ENCODE measurements around the gene SEPHS1. TPM values are rescaled to one million over a fixed set of nuclear protein-coding genes. Genes with fewer than 3 reads are reported as not detected.

The SEPHS1 gene
- total and polyA plus RNA-seq, 2 of the 8 experiments (the other 6 are each of a cell fraction or from before 2014, with no cell fraction given) = 270 to 683 TPM

DNA sequence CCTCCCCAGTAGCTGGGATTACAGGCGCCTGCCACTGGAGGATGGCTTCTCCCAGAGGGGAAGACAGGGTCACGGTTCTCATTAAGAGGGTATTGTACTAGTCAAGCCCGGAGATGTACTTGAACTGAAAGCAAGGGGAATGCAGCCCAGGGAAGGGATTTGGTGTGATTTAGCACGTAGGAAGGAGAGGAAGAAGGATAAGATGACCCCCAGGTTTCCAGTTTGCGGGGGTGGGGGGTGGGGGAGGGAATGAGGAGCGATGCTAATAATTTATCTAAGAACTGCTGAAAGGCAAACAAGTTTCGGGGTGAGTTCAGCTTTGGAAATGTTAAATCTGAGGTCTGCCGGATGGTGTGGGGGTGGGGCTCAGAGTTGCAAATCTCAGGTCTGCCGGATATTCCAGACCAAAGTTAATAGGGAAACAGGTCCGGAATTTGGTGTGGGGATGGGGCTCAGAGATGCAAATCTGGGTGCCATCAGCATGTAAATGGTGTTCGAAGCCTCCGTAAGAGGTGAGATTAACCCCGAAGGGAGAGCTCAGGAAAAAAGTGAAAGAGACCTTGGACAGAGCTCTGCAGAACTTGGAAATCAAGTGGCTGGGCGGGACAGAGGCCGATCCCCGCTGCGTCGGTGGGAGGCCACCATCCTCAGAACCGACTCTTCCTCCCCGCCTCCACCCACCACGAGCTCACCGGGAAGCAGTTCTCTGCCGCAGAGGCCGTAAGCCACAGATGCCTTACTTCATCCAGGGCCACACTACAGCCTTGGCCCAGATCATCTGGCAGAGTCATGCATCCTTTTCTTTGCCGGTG, 1.6 kb upstream of the SEPHS1 start:
- peak overlapping the region; percentile 97 for H4K5ac ChIP-seq (ENCODE audit: insufficient read length, low read depth, low read length)
- ChIA-PET POLR2A (ENCODE audit: partially characterized antibody) (interaction anchor here (0.6 to 7.2 kb wide), 52 partner anchors 7 to 1488 kb away, joined by 3 to 92 read pairs (median 5); partner anchors contain the start of genes CDNF, HSPA14, MCM10 and MSANTD7), CTCF (ENCODE audit: partially characterized antibody) (interaction anchor here (0.6 to 5.0 kb wide), 9 partner anchors 13 to 332 kb away, joined by 3 to 26 read pairs (median 5); no protein-coding TSS in a partner anchor)
- H2BK20ac ChIP-seq (ENCODE audit: low read length) = peak overlapping the region; percentile 2; the same call in 1 of the 2 replicates
- H3K56ac ChIP-seq (replicated peaks; ENCODE audit: insufficient read length, low read depth, low read length) = peak overlapping the region; percentile 99
- FAIRE-seq = peak; percentile 93
- peak overlapping the region; percentile 99 for H2BK120ac ChIP-seq (replicated peaks; ENCODE audit: low read depth, low read length)
- no peaks in the 10 kb centered on the region for H3K79me1 ChIP-seq (ENCODE audit: low read depth, low read length)
- H3K27ac ChIP-seq (ENCODE audit: low read depth, low read length) = peak overlapping the region; percentile 96
- H3K9ac ChIP-seq (replicated peaks in 1 of 4; ENCODE audit: extremely low read depth in 1 of 4, low read depth in 3 of 4, low read length in 3 of 4) = peak overlapping the region in 3 of 4 experiments; percentile 77 to 85 (median 77); a peak in 6 of 7 replicates
- peak overlapping the region; percentile 65 to 87 (median 78) for H3K4me3 ChIP-seq (ENCODE audit: extremely low read depth in 1 of 4, insufficient read depth in 2 of 4, low read depth in 3 of 4, low read length in 4 of 4)
- no peak overlapping the region for H2BK15ac ChIP-seq (ENCODE audit: low read length)
- peak overlapping the region; percentile 99 for H2BK12ac ChIP-seq (ENCODE audit: low read depth, low read length)
- H3K9me3 ChIP-seq (ENCODE audit: insufficient read depth in 2 of 2, low read depth in 1 of 2, low read length in 1 of 2) = no peaks in the 10 kb centered on the region
- peaks cover 18 to 25% of the 10 kb centered on the region in 2 experiments for H3K79me2 ChIP-seq (ENCODE audit: control insufficient read depth in 1 of 2, insufficient read depth in 2 of 2, low read length in 2 of 2)
- H3K4me1 ChIP-seq (replicated peaks in 1 of 4; ENCODE audit: control insufficient read depth in 3 of 4, insufficient read depth in 4 of 4, low read length in 3 of 4) = peaks cover 14 to 40% (median 26%) of the 10 kb centered on the region in 4 experiments
- no peak overlapping the region for H3K23ac ChIP-seq (ENCODE audit: insufficient read length)
- no peaks in the 10 kb centered on the region for H3K27me3 ChIP-seq (replicated peaks in 1 of 4; ENCODE audit: control insufficient read depth in 3 of 4, extremely low read depth in 1 of 4, insufficient read depth in 3 of 4, low read length in 3 of 4)
- H3K18ac ChIP-seq (ENCODE audit: extremely low read depth, low read length) = peak overlapping the region; percentile 88
- H4K91ac ChIP-seq (replicated peaks; ENCODE audit: insufficient read length, low read length) = peak overlapping the region; percentile 77
- peaks cover 21% of the 10 kb centered on the region for H3K23me2 ChIP-seq (ENCODE audit: low read depth, low read length)
- H3K14ac ChIP-seq (ENCODE audit: insufficient read length) = peak overlapping the region; percentile 78
- peaks cover 0 to 6% (median 0%) of the 10 kb centered on the region in 4 experiments; a peak in 1 of 8 replicates for H3K36me3 ChIP-seq (ENCODE audit: control insufficient read depth in 2 of 4, insufficient read depth in 4 of 4, low read length in 3 of 4)
- no peak overlapping the region for H2AFZ ChIP-seq (ENCODE audit: low read length)
- peak overlapping the region; percentile 97 to 99 for H3K4me2 ChIP-seq (ENCODE audit: insufficient read depth in 1 of 2, low read depth in 2 of 2, low read length in 2 of 2)
- H2AK5ac ChIP-seq (ENCODE audit: low read depth, low read length) = peak overlapping the region; percentile 96
- H2BK5ac ChIP-seq (ENCODE audit: low read depth, low read length) = peak overlapping the region; percentile 99
- H3K4ac ChIP-seq (replicated peaks; ENCODE audit: insufficient read length, low read depth, low read length) = peak overlapping the region; percentile 98
- H4K8ac ChIP-seq (ENCODE audit: extremely low read depth, insufficient read depth, low read length) = peak overlapping the region; percentile 94; the same call in 1 of the 2 replicates
- peak; percentile 87 to 97 for DNase-seq (ENCODE audit: low read depth in 1 of 2, low spot score in 2 of 2)
- WGBS, 2 experiments (ENCODE audit: extremely low coverage in 1 of 2, insufficient coverage in 1 of 2, insufficient read length in 1 of 2, insufficient replicate concordance in 2 of 2, low coverage in 1 of 2, low lambda C conversion rate in 2 of 2, missing lambda C conversion rate in 1 of 2) = 1% methylated on average over 22 of the region's 25 CpGs; no CpG with 5 or more reads in 1 of the 2 experiments
- H4K20me1 ChIP-seq (replicated peaks in 1 of 2; ENCODE audit: control insufficient read depth in 1 of 2, insufficient read depth in 2 of 2, low read length in 2 of 2) = peaks cover 0 to 4% of the 10 kb centered on the region in 2 experiments
- TF ChIP-seq RAD21 (IDR thresholded peaks at IDR 0.05 in 1 of 2, conservative IDR thresholded peaks at IDR 0.05 in 1 of 2; ENCODE audit: low read depth in 2 of 2, low read length in 2 of 2) = peak in 1 of 2 experiments; percentile 8; a peak in 1 of 4 replicates
- no peak for TF ChIP-seq CBX5 (IDR thresholded peaks at IDR 0.05; ENCODE audit: low read depth, low read length)
- 0 out of 2 replicates have a peak, but pooled peaks have one; percentile 2 for TF ChIP-seq RXRA (IDR thresholded peaks at IDR 0.05; ENCODE audit: insufficient read depth, low read depth, low read length)
- TF ChIP-seq HDAC6 (IDR thresholded peaks at IDR 0.05; ENCODE audit: low read depth, low read length) = no peak
- TF ChIP-seq TAF1 (IDR thresholded peaks at IDR 0.05; ENCODE audit: low read depth, low read length) = peak; percentile 79
- no peak for TF ChIP-seq FOSL1 (IDR thresholded peaks at IDR 0.05; ENCODE audit: insufficient read depth, low read depth, low read length)
- TF ChIP-seq YY1 (IDR thresholded peaks at IDR 0.05; ENCODE audit: low read depth, low read length) = peak; percentile 49; the same call in 1 of the 2 replicates
- TF ChIP-seq PHF8 (conservative IDR thresholded peaks at IDR 0.05; ENCODE audit: low read depth, low read length) = no peak; the same call in 1 of the 2 replicates
- TF ChIP-seq RFX5 (IDR thresholded peaks at IDR 0.05; ENCODE audit: borderline replicate concordance, low read depth, low read length) = no peak
- peak; percentile 8; the same call in 1 of the 2 replicates for TF ChIP-seq TCF12 (IDR thresholded peaks at IDR 0.05; ENCODE audit: low read depth, low read length)

Measured in H1 (cell line).